Measurements from ENCODE around the gene MOSPD3.

The MOSPD3 gene

GRCh38 chr7:100572949-100573675 lies 39.2 kb upstream of the MOSPD3 start:
- no peak for TF ChIP-seq CTCF (IDR thresholded peaks at IDR 0.05; ENCODE audit: low read depth, low read length)
- no peak for DNase-seq (ENCODE audit: extremely low read depth, low read depth)

- DNase-seq (ENCODE audit: extremely low read depth, low read depth): no peak
- no peak for TF ChIP-seq CTCF (IDR thresholded peaks at IDR 0.05; ENCODE audit: low read depth, low read length)
These were observed 38.5 kb upstream of the MOSPD3 start, which contains the start of gene SAP25 for GRCh38 chr7:100573691-100574361. SAP25 (minus strand) TSS chr7:100573900; CDS start chr7:100573742, 158 bp downstream.

- no peak for DNase-seq (ENCODE audit: extremely low read depth, low read depth)
- no peak for TF ChIP-seq CTCF (IDR thresholded peaks at IDR 0.05; ENCODE audit: low read depth, low read length)
These were observed 37.8 kb upstream of the MOSPD3 start for GRCh38 chr7:100574362-100575205.

GRCh38 chr7:100575206-100575631 lies 37.1 kb upstream of the MOSPD3 start:
- no peak for DNase-seq (ENCODE audit: extremely low read depth, low read depth)
- TF ChIP-seq CTCF (IDR thresholded peaks at IDR 0.05; ENCODE audit: low read depth, low read length): no peak

- no peak for TF ChIP-seq CTCF (IDR thresholded peaks at IDR 0.05; ENCODE audit: low read depth, low read length)
- no peak for DNase-seq (ENCODE audit: extremely low read depth, low read depth)
These were observed 36.5 kb upstream of the MOSPD3 start for GRCh38 chr7:100575746-100576383.

GRCh38 chr7:100576384-100576993 lies 35.9 kb upstream of the MOSPD3 start:
- no peak for TF ChIP-seq CTCF (IDR thresholded peaks at IDR 0.05; ENCODE audit: low read depth, low read length)
- no peak for DNase-seq (ENCODE audit: extremely low read depth, low read depth)
